Uterus (tissue), 4 donors: ENCODE measurements around the gene HNRNPA1. TPM values are rescaled to one million over a fixed set of nuclear protein-coding genes. Genes with fewer than 3 reads are reported as not detected.
A peak's percentile ranks its signal among the peaks of the same experiment; 100 is the strongest.
"Not testable (repeated sequence)": the region's sequence is repeated elsewhere in the genome, so short reads cannot be mapped to it uniquely, and the experiment has no call there.

ENCODE experiments used
- DNase-seq, 2 donors: peaks; one replicate each; pipeline ENCODE4 v3.0.0-alpha.2; 2019 to 2020
- H3K27ac ChIP-seq, 2 donors: fragments of 200-600 bp; sonication (generic); 1 replicate in 1 of 2; 2 replicates in 1 of 2; pipeline ENCODE4 v1.5.1; 2016 to 2018
- H3K27me3 ChIP-seq, 2 donors: fragments of 200-600 bp; sonication (generic); one replicate each; pipeline ENCODE4 v1.5.1; 2018 to 2019; ENCODE audit warnings: control low read depth in 1 of 2
- H3K36me3 ChIP-seq, 2 donors: fragments of 200-600 bp; sonication (generic); one replicate each; pipeline ENCODE4 v1.5.1; 2019; ENCODE audit warnings: control low read depth in 1 of 2
- H3K4me1 ChIP-seq, 2 donors: fragments of 200-600 bp; sonication (generic); one replicate each; pipeline ENCODE4 v1.5.1; 2018 to 2019; ENCODE audit warnings: control low read depth in 1 of 2
- H3K4me3 ChIP-seq, 2 donors: fragments of 200-600 bp; sonication (generic); 1 replicate in 1 of 2; 2 replicates in 1 of 2; pipeline ENCODE4 v1.5.1; 2018 to 2019; ENCODE audit warnings: mild to moderate bottlenecking in 1 of 2
- H3K9me3 ChIP-seq, 2 donors: fragments of 200-600 bp; sonication (generic); one replicate each; pipeline ENCODE4 v1.5.1; 2019; ENCODE audit warnings: control low read depth in 1 of 2
- POLR2A ChIP-seq, 2 donors: fragments of 450-650 bp; IDR thresholded peaks; one replicate each; pipeline ENCODE4 v1.6.1; 2016; ENCODE audit warnings: antibody characterized with exemption in 2 of 2, mild to moderate bottlenecking in 1 of 2, moderate library complexity in 1 of 2
- intact Hi-C: fragments of 100-400 bp; cut with DNase I; formaldehyde crosslinking; loops from one replicate; pipeline ENCODE4 v1.15.1; 2023; ENCODE audit warnings: low total_unique reads
- total RNA-seq, 4 donors: library from RNA; depleted of rRNA in 3 of 4; stranded (reverse); fragments of >200 nt in 3 of 4; gene quantifications; one replicate each; pipeline versions ENCODE4 v1.1.0 to v1.2.4, GENCODE V29; 2014 to 2023
- TF ChIP-seq, protein P1 (sequence below), 4 experiments: fragments of 200-600 bp in 2 of 4; fragments of 450-650 bp in 2 of 4; sonication (generic) in 2 of 4; IDR thresholded peaks; one replicate each; pipeline ENCODE4 v1.5.1; 2016 to 2019; ENCODE audit warnings: antibody characterized with exemption in 4 of 4, mild to moderate bottlenecking in 2 of 4, moderate library complexity in 1 of 4
- donor health status: DM: yes; HTN: yes; CAD: no.

Gene HNRNPA1
- total RNA-seq, 4 donors from 2014 or later = 245 to 1,238 (median 796) TPM

DNA sequence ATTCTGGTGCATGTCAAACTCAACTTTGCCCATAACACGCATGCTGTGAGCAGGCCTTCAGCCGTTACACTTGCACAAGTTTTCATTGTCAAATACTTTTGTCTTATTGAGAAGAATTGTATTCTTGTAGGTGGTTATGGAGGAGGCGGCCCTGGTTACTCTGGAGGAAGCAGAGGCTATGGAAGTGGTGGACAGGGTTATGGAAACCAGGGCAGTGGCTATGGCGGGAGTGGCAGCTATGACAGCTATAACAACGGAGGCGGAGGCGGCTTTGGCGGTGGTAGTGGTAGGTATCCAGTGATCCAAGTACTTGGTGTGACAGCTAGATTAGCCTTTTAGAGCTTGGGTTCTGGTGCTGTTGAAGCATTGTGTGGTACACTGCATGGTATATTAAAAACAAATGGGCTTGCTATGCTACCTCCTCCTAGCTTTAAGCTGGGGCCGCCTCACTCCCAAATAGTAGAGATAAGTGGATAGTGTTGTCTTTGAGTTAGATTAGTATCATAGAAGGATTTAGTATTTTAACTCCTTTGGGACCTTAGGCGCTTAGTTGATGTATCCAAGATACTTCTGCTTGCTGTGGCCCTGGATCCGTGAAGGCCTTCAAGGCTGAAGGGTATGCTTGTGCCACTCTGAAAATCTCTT is 2.5 kb downstream of the HNRNPA1 start:
- intact Hi-C loops = no loop called here
- no peaks in the 10 kb centered on the region for H3K36me3 ChIP-seq
- TF ChIP-seq, protein P1, sequence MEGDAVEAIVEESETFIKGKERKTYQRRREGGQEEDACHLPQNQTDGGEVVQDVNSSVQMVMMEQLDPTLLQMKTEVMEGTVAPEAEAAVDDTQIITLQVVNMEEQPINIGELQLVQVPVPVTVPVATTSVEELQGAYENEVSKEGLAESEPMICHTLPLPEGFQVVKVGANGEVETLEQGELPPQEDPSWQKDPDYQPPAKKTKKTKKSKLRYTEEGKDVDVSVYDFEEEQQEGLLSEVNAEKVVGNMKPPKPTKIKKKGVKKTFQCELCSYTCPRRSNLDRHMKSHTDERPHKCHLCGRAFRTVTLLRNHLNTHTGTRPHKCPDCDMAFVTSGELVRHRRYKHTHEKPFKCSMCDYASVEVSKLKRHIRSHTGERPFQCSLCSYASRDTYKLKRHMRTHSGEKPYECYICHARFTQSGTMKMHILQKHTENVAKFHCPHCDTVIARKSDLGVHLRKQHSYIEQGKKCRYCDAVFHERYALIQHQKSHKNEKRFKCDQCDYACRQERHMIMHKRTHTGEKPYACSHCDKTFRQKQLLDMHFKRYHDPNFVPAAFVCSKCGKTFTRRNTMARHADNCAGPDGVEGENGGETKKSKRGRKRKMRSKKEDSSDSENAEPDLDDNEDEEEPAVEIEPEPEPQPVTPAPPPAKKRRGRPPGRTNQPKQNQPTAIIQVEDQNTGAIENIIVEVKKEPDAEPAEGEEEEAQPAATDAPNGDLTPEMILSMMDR (IDR thresholded peaks at IDR 0.05) = no peak
- TF ChIP-seq POLR2A (IDR thresholded peaks at IDR 0.05) = no peak
- no peaks in the 10 kb centered on the region for H3K9me3 ChIP-seq
- no peaks in the 10 kb centered on the region for H3K27me3 ChIP-seq
- no peak overlapping the region for H3K4me3 ChIP-seq
- no peak for DNase-seq
- H3K27ac ChIP-seq = peak overlapping the region in 1 of 2 donors; percentile 98
- peaks cover 14 to 22% of the 10 kb centered on the region in 2 donors for H3K4me1 ChIP-seq

DNA sequence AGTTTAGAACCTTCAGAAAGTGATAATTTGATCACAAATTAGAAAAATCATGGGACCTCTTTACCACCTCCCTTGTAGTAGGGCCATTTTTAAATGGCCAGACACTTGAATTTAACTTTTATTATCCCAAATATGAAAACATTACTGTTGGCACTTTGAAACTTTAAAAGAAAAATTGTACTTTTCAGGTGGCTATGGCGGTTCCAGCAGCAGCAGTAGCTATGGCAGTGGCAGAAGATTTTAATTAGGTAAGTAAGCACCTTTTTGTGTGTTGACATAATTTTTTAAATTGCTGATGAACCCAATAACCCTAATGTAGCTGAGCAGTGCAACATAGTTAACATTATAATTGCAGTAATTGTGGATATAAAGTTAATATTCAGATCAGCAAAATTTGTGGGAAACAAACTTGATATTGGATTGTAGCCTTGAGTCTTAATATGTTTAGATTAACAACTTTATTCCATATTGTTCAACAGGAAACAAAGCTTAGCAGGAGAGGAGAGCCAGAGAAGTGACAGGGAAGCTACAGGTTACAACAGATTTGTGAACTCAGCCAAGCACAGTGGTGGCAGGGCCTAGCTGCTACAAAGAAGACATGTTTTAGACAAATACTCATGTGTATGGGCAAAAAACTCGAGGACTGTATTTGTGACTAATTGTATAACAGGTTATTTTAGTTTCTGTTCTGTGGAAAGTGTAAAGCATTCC is 3.7 kb downstream of the HNRNPA1 start:
- H3K9me3 ChIP-seq, DNase-seq, intact Hi-C loops, H3K27me3 ChIP-seq, H3K4me3 ChIP-seq, H3K27ac ChIP-seq, H3K36me3 ChIP-seq: not testable (repeated sequence)
- peaks cover 12 to 13% of the 10 kb centered on the region in 2 donors for H3K4me1 ChIP-seq

DNA sequence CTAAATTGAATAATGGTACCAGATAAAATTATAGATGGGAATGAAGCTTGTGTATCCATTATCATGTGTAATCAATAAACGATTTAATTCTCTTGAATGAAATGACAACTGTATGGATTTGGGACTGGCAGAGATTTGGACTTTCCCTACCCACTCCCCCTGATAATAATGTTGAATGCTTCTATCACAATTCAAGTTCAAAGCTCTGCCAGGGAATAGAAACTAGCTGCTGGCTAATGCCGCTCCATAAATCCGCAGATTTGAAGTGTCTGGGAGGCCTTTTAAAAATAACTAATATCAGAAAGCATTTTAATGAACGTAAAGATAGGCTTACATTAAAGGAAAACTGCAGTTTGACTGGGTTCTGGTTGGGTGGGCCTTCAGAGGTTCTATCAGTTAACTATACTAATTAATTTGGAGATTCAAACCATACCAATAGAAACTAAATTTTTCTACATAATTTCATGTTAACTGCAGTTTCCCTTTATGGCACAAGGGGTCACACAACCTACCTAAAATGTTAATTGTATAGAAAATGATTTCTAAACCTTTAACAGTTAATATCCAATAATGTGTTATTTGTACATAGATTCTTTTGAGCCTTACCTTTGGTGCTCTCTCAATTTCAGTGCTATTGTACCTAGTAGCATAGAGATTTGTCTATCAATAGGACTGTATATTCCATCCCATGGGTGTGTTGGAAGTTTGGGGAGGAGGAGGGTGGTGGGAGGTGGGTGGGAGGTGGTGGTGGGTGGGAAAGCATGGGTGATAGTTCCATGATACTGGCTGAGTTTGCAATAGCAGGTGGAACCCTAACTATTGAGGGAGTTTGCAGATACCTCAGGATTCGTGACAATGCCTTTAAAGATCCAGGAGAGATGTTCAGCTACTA is 4.9 kb downstream of the HNRNPA1 start:
- DNase-seq = no peak
- Histone ChIP-seq H3K27ac (no peak overlapping the region), H3K36me3 (no peaks in the 10 kb centered on the region), H3K4me3 (no peak overlapping the region), H3K9me3 (no peaks in the 10 kb centered on the region), H3K27me3 (no peaks in the 10 kb centered on the region), H3K4me1 (peaks cover 12 to 13% of the 10 kb centered on the region in 2 donors)
- TF ChIP-seq POLR2A (IDR thresholded peaks at IDR 0.05) = no peak
- TF ChIP-seq, protein P1 (IDR thresholded peaks at IDR 0.05) = peak in 1 of 4 experiments; percentile 20
- intact Hi-C loops = no loop called here

DNA sequence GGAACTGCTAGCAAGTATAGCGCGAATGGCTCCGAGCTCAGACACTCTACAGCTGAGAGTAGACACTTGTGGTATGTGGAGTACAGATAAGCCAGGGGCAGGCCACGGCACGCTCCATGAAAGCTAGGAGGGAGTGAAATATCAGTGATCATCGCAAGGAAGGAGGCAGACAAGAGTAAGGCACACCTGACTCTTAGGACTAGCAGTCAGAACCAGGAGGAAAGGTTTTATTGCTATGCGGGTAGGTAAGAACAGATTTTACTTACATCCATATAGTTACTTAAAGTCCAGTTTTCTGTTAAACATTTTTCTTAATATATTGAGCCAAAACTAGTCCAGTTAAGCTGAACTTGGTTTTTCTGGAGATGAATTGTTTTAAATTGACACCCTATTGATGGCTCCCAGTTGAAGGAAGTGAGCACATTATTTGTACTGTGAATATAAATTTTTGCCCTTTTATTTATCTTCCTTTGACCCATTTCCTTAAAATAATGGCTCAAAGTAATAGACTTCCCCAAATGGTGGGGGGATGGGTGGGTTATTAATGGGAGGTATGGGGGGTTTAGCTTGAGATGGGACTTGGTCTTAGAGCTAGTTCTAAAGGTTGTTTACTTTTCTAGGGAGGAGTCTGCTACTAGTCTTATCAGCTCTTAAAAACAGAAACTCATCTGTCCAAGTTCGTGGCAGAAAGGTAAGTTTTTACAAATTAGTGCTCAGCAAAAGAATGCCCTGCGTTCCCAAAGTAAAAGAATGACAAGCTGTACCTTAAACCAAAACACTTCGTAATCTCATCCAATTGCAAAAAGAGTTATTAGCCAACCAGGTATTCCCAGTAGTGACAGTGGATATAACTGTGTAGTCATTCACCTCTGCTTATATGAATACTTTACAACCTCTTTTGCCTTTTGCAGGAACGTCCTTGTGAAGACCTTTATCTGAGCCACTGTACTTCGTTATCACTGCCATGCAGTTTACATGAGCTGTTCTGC is 5.8 kb downstream of the HNRNPA1 start:
- Histone ChIP-seq H3K4me3 (no peak overlapping the region), H3K9me3 (no peaks in the 10 kb centered on the region), H3K27ac (no peak overlapping the region), H3K36me3 (no peaks in the 10 kb centered on the region), H3K27me3 (no peaks in the 10 kb centered on the region), H3K4me1 (peaks cover 12 to 13% of the 10 kb centered on the region in 2 donors)
- intact Hi-C loops = no loop called here
- DNase-seq = no peak
- TF ChIP-seq POLR2A (IDR thresholded peaks at IDR 0.05) = no peak
- TF ChIP-seq, protein P1 (IDR thresholded peaks at IDR 0.05) = no peak
